NT2/D1 (cell line): ENCODE measurements around the gene PLA2G12B.
"Not testable (repeated sequence)": the region's sequence is repeated elsewhere in the genome, so short reads cannot be mapped to it uniquely, and the experiment has no call there.

Experiments used
- DNase-seq: peaks from one replicate; pipeline ENCODE4 v3.0.0-alpha.2; 2011; ENCODE audit warnings: low read depth, low spot score
- H3K27me3 ChIP-seq: 2 replicates; pipeline ENCODE4 v1.6.0; 2011; ENCODE audit warnings: mild to moderate bottlenecking; ENCODE audit not compliant: insufficient read length, insufficient read depth
- H3K36me3 ChIP-seq: 2 replicates; pipeline ENCODE4 v1.6.1; 2011; ENCODE audit warnings: mild to moderate bottlenecking, low read length, mixed read lengths; ENCODE audit not compliant: insufficient read depth, insufficient read length
- H3K4me1 ChIP-seq: 2 replicates; pipeline ENCODE4 v1.5.1; 2011; ENCODE audit not compliant: insufficient read depth, insufficient read length
- H3K4me3 ChIP-seq: 2 replicates; pipeline ENCODE4 v1.5.1; 2011; ENCODE audit warnings: low read depth; ENCODE audit not compliant: insufficient read length
- H3K9ac ChIP-seq: 2 replicates; pipeline ENCODE4 v1.6.0; 2011; ENCODE audit warnings: low read depth; ENCODE audit not compliant: insufficient read length
- H3K9me3 ChIP-seq: 2 replicates; pipeline ENCODE4 v1.5.1; 2011; ENCODE audit warnings: mild to moderate bottlenecking, low read length; ENCODE audit not compliant: insufficient read depth
- SUZ12 ChIP-seq: IDR thresholded peaks from 2 replicates; pipeline ENCODE4 v1.6.1; 2011; ENCODE audit not compliant: insufficient read length, insufficient read depth; ENCODE audit errors: extremely low read depth
- YY1 ChIP-seq: IDR thresholded peaks from 2 replicates; pipeline ENCODE4 v1.6.1; 2011; ENCODE audit not compliant: insufficient read length, insufficient read depth
- ZNF274 ChIP-seq: IDR thresholded peaks from 2 replicates; pipeline ENCODE4 v1.6.1; 2011; ENCODE audit warnings: mild to moderate bottlenecking, low read depth, low read length

PLA2G12B gene

GRCh38 chr10:72954596-72955554 is at the start of gene PLA2G12B:
TSS of gene PLA2G12B (minus strand) at chr10:72954806. CDS start at chr10:72954685, 121 bp downstream.
- Histone ChIP-seq H3K4me1 (no peaks in the 10 kb centered on the region), H3K9me3 (no peaks in the 10 kb centered on the region), H3K4me3 (no peak within 1 kb of the TSS), H3K9ac (peak within 1 kb of the TSS; percentile 32), H3K27me3 (no peaks in the 10 kb centered on the region), H3K36me3 (no peaks in the 10 kb centered on the region)
- no peak for DNase-seq
- no peak for TF ChIP-seq YY1
- TF ChIP-seq SUZ12, result no peak
- TF ChIP-seq ZNF274, result no peak

DNA sequence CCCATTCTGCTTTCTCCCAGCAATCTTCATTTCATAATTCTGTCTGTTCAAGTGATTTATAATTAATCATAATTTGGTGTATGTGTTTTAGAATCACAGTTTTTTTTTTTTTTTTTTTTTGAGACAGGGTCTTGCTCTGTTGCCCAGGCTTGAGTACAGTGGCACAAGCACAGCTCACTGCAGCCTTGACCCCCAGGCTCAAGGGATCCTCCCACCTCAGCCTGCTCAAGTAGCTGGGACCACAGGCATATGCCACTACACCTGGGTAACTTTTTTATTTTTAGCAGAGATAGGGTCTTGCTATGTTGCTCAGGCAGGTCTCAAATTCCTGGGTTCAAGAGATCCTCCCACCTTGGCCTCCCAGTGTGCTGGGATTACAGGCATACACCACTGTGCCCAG is 49.2 kb upstream of the PLA2G12B start:
- peaks cover 27% of the 10 kb centered on the region for H3K36me3 ChIP-seq
- no peaks in the 10 kb centered on the region for H3K4me1 ChIP-seq
- DNase-seq, result no peak
- H3K9ac ChIP-seq, result no peak overlapping the region
- no peaks in the 10 kb centered on the region for H3K9me3 ChIP-seq
- H3K4me3 ChIP-seq, result no peak overlapping the region
- TF ChIP-seq ZNF274, result no peak
- TF ChIP-seq SUZ12, result no peak
- TF ChIP-seq YY1, result no peak
- no peaks in the 10 kb centered on the region for H3K27me3 ChIP-seq

DNA sequence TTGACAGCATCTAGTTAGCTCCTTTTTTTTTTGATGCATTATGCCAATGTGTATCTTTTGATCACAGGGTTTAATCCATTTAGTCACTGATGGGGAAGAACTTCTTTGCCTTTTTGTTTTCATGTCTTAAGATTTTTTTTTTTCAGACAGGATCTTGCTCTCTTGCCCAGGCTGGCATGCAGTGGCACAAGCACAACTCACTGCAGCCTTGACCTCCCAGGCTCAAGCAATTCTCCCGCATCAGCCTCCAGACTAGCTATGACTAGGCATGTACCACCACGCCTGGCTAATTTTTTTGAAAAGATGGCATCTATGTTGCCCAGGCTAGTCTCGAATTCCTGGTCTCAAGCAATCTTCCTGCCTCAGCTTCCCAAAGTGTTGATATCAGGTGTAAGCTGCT is 46.4 kb upstream of the PLA2G12B start:
- Histone ChIP-seq H3K4me3 (no peak overlapping the region), H3K4me1 (no peaks in the 10 kb centered on the region), H3K9ac (no peak overlapping the region), H3K36me3 (peaks cover 11% of the 10 kb centered on the region), H3K9me3 (no peaks in the 10 kb centered on the region), H3K27me3 (no peaks in the 10 kb centered on the region)
- TF ChIP-seq ZNF274 (no peak), YY1 (no peak), SUZ12 (no peak)
- no peak for DNase-seq

- DNase-seq, result no peak
- H3K9me3 ChIP-seq, result no peaks in the 10 kb centered on the region
- H3K4me1 ChIP-seq, result no peaks in the 10 kb centered on the region
- H3K9ac ChIP-seq, result no peak overlapping the region
- H3K36me3 ChIP-seq, result no peaks in the 10 kb centered on the region
- no peak for TF ChIP-seq ZNF274
- no peak for TF ChIP-seq YY1
- TF ChIP-seq SUZ12, result no peak
- no peak overlapping the region for H3K4me3 ChIP-seq
- no peaks in the 10 kb centered on the region for H3K27me3 ChIP-seq
Observed at GRCh38 chr10:72997099-72997498, 42.5 kb upstream of the PLA2G12B start.

DNA sequence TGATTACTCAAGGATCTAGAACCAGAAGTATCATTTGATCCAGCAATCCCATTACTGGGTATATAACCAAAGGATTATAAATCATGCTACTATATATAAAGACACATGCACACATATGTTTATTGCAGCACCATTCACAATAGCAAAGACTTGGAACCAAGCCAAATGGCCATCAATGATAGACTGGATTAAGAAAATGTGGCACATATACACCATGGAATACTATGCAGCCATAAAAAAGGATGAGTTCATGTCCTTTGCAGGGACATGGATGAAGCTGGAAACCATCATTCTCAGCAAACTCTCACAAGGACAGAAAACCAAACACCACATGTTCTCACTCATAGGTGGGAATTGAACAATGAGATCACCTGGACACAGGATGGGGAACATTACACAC is 40.9 kb upstream of the PLA2G12B start:
- DNase-seq, H3K9me3 ChIP-seq, H3K27me3 ChIP-seq, H3K4me1 ChIP-seq, H3K9ac ChIP-seq, H3K36me3 ChIP-seq, H3K4me3 ChIP-seq: not testable (repeated sequence)

- H3K9me3 ChIP-seq, H3K27me3 ChIP-seq, H3K4me3 ChIP-seq, H3K36me3 ChIP-seq, H3K4me1 ChIP-seq, H3K9ac ChIP-seq: not testable (repeated sequence)
- DNase-seq, result peak; percentile 25
Observed at GRCh38 chr10:72989771-72990170, 35.2 kb upstream of the PLA2G12B start.

DNA sequence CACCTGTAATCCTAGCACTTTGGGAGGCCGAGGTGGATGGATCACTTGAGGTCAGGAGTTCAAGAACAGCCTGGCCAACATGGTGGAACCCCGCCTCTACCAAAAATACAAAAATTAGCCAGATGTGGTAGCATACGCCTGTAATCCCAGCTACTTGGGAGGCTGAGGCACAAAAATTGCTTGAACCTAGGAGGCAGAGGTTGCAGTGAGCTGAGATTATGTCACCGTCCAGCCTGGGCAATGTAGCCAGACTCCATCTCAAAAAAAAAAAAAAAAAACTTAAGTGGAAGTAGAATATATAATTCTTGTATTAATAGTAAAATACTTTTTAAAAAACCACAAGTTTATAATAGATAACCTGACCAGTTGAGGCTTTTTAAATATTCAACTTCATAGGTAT is 30.0 kb upstream of the PLA2G12B start:
- H3K4me1 ChIP-seq, H3K27me3 ChIP-seq, H3K9ac ChIP-seq, DNase-seq, H3K36me3 ChIP-seq, H3K4me3 ChIP-seq: not testable (repeated sequence)
- H3K9me3 ChIP-seq, result peaks cover 15% of the 10 kb centered on the region
